ENCODE results near the gene APOC4. TPM values are rescaled to one million over a fixed set of nuclear protein-coding genes. Genes with fewer than 3 reads are reported as not detected.

APOC4 gene
- total RNA-seq, 4 donors from 2014 or later, result not detected

GRCh38 chr19:44904426-44904994 lies 37.5 kb upstream of the APOC4 start:
- no peak overlapping the region for H3K27ac ChIP-seq
- no peaks in the 10 kb centered on the region for H3K4me1 ChIP-seq
- peaks cover 0 to 36% of the 10 kb centered on the region in 2 donors for H3K36me3 ChIP-seq
- no peak for ATAC-seq
- H3K4me3 ChIP-seq, result no peak overlapping the region
- peaks cover 31 to 38% (median 34%) of the 10 kb centered on the region in 3 donors for H3K27me3 ChIP-seq
- in situ Hi-C loops (cut with MboI; ENCODE audit: low sequenced_read_pairs in 4 of 4) (loop anchor here in 1 of 4 donors (10.0 kb wide), 1 partner anchor 50 kb away; the partner anchor contains the start of gene CLPTM1), intact Hi-C loops (cut with DNase I; ENCODE audit: low total_unique reads) (no loop called here)
- no peaks in the 10 kb centered on the region for H3K9me3 ChIP-seq
- no peak for TF ChIP-seq CTCF (IDR thresholded peaks at IDR 0.05 in 4 of 5, conservative IDR thresholded peaks at IDR 0.05 in 1 of 5)
- no peak for TF ChIP-seq POLR2A (IDR thresholded peaks at IDR 0.05)
- DNase-seq, result no peak

GRCh38 chr19:44905437-44906160 lies 36.4 kb upstream of the APOC4 start, which contains the start of gene APOE:
TSS of gene APOE (plus strand) at chr19:44905796. CDS start at chr19:44906625, 829 bp downstream.
- Histone ChIP-seq H3K4me3 (no peak within 1 kb of the TSS), H3K9me3 (no peaks in the 10 kb centered on the region), H3K4me1 (no peaks in the 10 kb centered on the region), H3K36me3 (peaks cover 0 to 27% of the 10 kb centered on the region in 2 donors), H3K27ac (no peak within 1 kb of the TSS), H3K27me3 (peaks cover 34 to 38% (median 34%) of the 10 kb centered on the region in 3 donors)
- intact Hi-C loops (cut with DNase I; ENCODE audit: low total_unique reads), result no loop called here
- no peak for TF ChIP-seq CTCF (IDR thresholded peaks at IDR 0.05 in 4 of 5, conservative IDR thresholded peaks at IDR 0.05 in 1 of 5)
- no peak for TF ChIP-seq POLR2A (IDR thresholded peaks at IDR 0.05)
- DNase-seq (no peak), ATAC-seq (no peak)
- in situ Hi-C loops (cut with MboI; ENCODE audit: low sequenced_read_pairs in 4 of 4), result loop anchor here in 2 of 4 donors (5.0 to 10.0 kb wide), 2 partner anchors 47 to 49 kb away; partner anchors contain the start of gene CLPTM1 (in 1 of the 2)

GRCh38 chr19:44907613-44908012 lies 34.4 kb upstream of the APOC4 start:
- H3K36me3 ChIP-seq, result peaks cover 0 to 6% of the 10 kb centered on the region in 2 donors
- no peaks in the 10 kb centered on the region for H3K9me3 ChIP-seq
- DNase-seq, result no peak
- ATAC-seq, result no peak
- H3K4me3 ChIP-seq, result no peak overlapping the region
- in situ Hi-C loops (cut with MboI; ENCODE audit: low sequenced_read_pairs in 4 of 4) (loop anchor here in 2 of 4 donors (5.0 to 10.0 kb wide), 2 partner anchors 45 to 47 kb away; partner anchors contain the start of gene CLPTM1 (in 1 of the 2)), intact Hi-C loops (cut with DNase I; ENCODE audit: low total_unique reads) (no loop called here)
- H3K27me3 ChIP-seq, result peaks cover 48 to 53% (median 52%) of the 10 kb centered on the region in 3 donors
- no peak for TF ChIP-seq CTCF (IDR thresholded peaks at IDR 0.05 in 4 of 5, conservative IDR thresholded peaks at IDR 0.05 in 1 of 5)
- no peak for TF ChIP-seq POLR2A (IDR thresholded peaks at IDR 0.05)
- no peak overlapping the region for H3K27ac ChIP-seq
- H3K4me1 ChIP-seq, result no peaks in the 10 kb centered on the region

- H3K27me3 ChIP-seq, result peaks cover 52 to 54% (median 54%) of the 10 kb centered on the region in 3 donors
- in situ Hi-C loops (cut with MboI; ENCODE audit: low sequenced_read_pairs in 4 of 4) (loop anchor here in 2 of 4 donors (5.0 to 10.0 kb wide), 2 partner anchors 44 to 47 kb away; partner anchors contain the start of gene CLPTM1 (in 1 of the 2)), intact Hi-C loops (cut with DNase I; ENCODE audit: low total_unique reads) (no loop called here)
- no peaks in the 10 kb centered on the region for H3K9me3 ChIP-seq
- H3K36me3 ChIP-seq, result peaks cover 0 to under 1% of the 10 kb centered on the region in 2 donors
- H3K4me3 ChIP-seq, result no peak overlapping the region
- no peak for TF ChIP-seq CTCF (IDR thresholded peaks at IDR 0.05 in 4 of 5, conservative IDR thresholded peaks at IDR 0.05 in 1 of 5)
- TF ChIP-seq POLR2A (IDR thresholded peaks at IDR 0.05), result no peak
- DNase-seq, result no peak
- H3K4me1 ChIP-seq, result no peaks in the 10 kb centered on the region
- no peak for ATAC-seq
- H3K27ac ChIP-seq, result no peak overlapping the region
These were observed 33.8 kb upstream of the APOC4 start for GRCh38 chr19:44908074-44908835.

All from gastrocnemius medialis (tissue), 4 donors.